NT2/D1 (cell line): ENCODE data around the gene RNH1.

Source experiments
- SUZ12 ChIP-seq: IDR thresholded peaks from 2 replicates; pipeline ENCODE4 v1.6.1; 2011; ENCODE audit not compliant: insufficient read length, insufficient read depth; ENCODE audit errors: extremely low read depth
- YY1 ChIP-seq: IDR thresholded peaks from 2 replicates; pipeline ENCODE4 v1.6.1; 2011; ENCODE audit not compliant: insufficient read length, insufficient read depth
- ZNF274 ChIP-seq: IDR thresholded peaks from 2 replicates; pipeline ENCODE4 v1.6.1; 2011; ENCODE audit warnings: mild to moderate bottlenecking, low read depth, low read length

- TF ChIP-seq ZNF274 (no peak), SUZ12 (no peak), YY1 (no peak)
Measured at GRCh38 chr11:537622-538430, 30.8 kb upstream of the RNH1 start.
